H9 (cell line): Measurements from ENCODE around the gene SCFD2. TPM values are rescaled to one million over a fixed set of nuclear protein-coding genes. Genes with fewer than 3 reads are reported as not detected.

Experiments
- DNase-seq: peaks from one replicate; pipeline ENCODE4 v3.0.0-alpha.2; 2017
- H2AFZ ChIP-seq: one replicate; pipeline ENCODE4 v1.6.1; 2013; ENCODE audit warnings: mild to moderate bottlenecking, low read length, control low read depth, moderate library complexity
- H2AK5ac ChIP-seq: 2 replicates; pipeline ENCODE4 v1.6.1; 2013; ENCODE audit warnings: low read length, control low read depth, mixed read lengths; ENCODE audit not compliant: insufficient read length
- H2BK120ac ChIP-seq: one replicate; pipeline ENCODE4 v1.6.1; 2013; ENCODE audit warnings: low read depth, mild to moderate bottlenecking, low read length, control low read depth, inconsistent platforms; ENCODE audit not compliant: poor library complexity, severe bottlenecking
- H2BK12ac ChIP-seq: 2 replicates; pipeline ENCODE4 v1.6.1; 2013; ENCODE audit warnings: low read length, control low read depth, mixed read lengths, low read depth; ENCODE audit not compliant: insufficient read length
- H2BK15ac ChIP-seq: 2 replicates; pipeline ENCODE4 v1.6.1; 2013; ENCODE audit warnings: low read depth, low read length, control low read depth
- H2BK20ac ChIP-seq: one replicate; pipeline ENCODE4 v1.6.1; 2013; ENCODE audit warnings: low read depth, mild to moderate bottlenecking, low read length, control low read depth, inconsistent platforms; ENCODE audit not compliant: poor library complexity, severe bottlenecking
- H2BK5ac ChIP-seq: 2 replicates; pipeline ENCODE4 v1.6.1; 2013; ENCODE audit warnings: low read length, control low read depth, mixed read lengths; ENCODE audit not compliant: insufficient read length
- H3K14ac ChIP-seq: 2 replicates; pipeline ENCODE4 v1.6.1; 2013; ENCODE audit warnings: low read length, control low read depth; ENCODE audit not compliant: insufficient read depth
- H3K18ac ChIP-seq: 2 replicates; pipeline ENCODE4 v1.6.1; 2013; ENCODE audit warnings: low read depth, mild to moderate bottlenecking, mixed read lengths, low read length, control low read depth; ENCODE audit not compliant: insufficient read length
- H3K23ac ChIP-seq: 2 replicates; pipeline ENCODE4 v1.6.1; 2013; ENCODE audit warnings: low read length, control low read depth, mixed read lengths, low read depth; ENCODE audit not compliant: insufficient read length
- H3K23me2 ChIP-seq: 2 replicates; pipeline ENCODE4 v1.6.1; 2013; ENCODE audit warnings: low read depth, mild to moderate bottlenecking, mixed read lengths, low read length, control low read depth; ENCODE audit not compliant: insufficient read length, poor library complexity, severe bottlenecking
- H3K27ac ChIP-seq: 2 replicates; pipeline ENCODE4 v1.5.1; 2013; ENCODE audit warnings: low read length, control low read depth, mixed read lengths, low read depth; ENCODE audit not compliant: insufficient read length
- H3K27me3 ChIP-seq: 2 replicates; pipeline ENCODE4 v1.6.1; 2013; ENCODE audit warnings: low read length, control low read depth, inconsistent platforms; ENCODE audit not compliant: insufficient read depth
- H3K4ac ChIP-seq: 2 replicates; pipeline ENCODE4 v1.6.1; 2013; ENCODE audit warnings: low read depth, mild to moderate bottlenecking, control low read depth, inconsistent platforms, low read length, moderate library complexity
- H3K4me1 ChIP-seq: 2 replicates; pipeline ENCODE4 v1.6.1; 2013; ENCODE audit warnings: low read length, control low read depth, inconsistent platforms; ENCODE audit not compliant: insufficient read depth
- H3K4me2 ChIP-seq: 2 replicates; pipeline ENCODE4 v1.6.1; 2013; ENCODE audit warnings: low read length, control low read depth, mixed read lengths; ENCODE audit not compliant: insufficient read length, insufficient read depth
- H3K56ac ChIP-seq: 2 replicates; pipeline ENCODE4 v1.6.1; 2013; ENCODE audit warnings: low read depth, mild to moderate bottlenecking, mixed read lengths, low read length, control low read depth; ENCODE audit not compliant: insufficient read length
- H3K79me1 ChIP-seq: 2 replicates; pipeline ENCODE4 v1.6.1; 2013; ENCODE audit warnings: low read depth, mild to moderate bottlenecking, moderate library complexity, low read length, control low read depth, inconsistent platforms; ENCODE audit not compliant: insufficient read depth, poor library complexity, severe bottlenecking
- H3K79me2 ChIP-seq: 2 replicates; pipeline ENCODE4 v1.6.1; 2013; ENCODE audit warnings: low read length, control low read depth, inconsistent platforms; ENCODE audit not compliant: insufficient read depth
- H3K9ac ChIP-seq: 2 replicates; pipeline ENCODE4 v1.6.1; 2013; ENCODE audit warnings: low read length, control low read depth, mixed read lengths; ENCODE audit not compliant: insufficient read length; ENCODE audit errors: extremely low read depth
- H3K9me3 ChIP-seq: one replicate; pipeline ENCODE4 v1.6.1; 2013; ENCODE audit warnings: low read depth, low read length, inconsistent platforms; ENCODE audit not compliant: control insufficient read depth
- H3T11ph ChIP-seq: one replicate; pipeline ENCODE4 v1.6.1; 2013; ENCODE audit warnings: mild to moderate bottlenecking, low read length, control low read depth, inconsistent platforms
- H4K20me1 ChIP-seq: one replicate; pipeline ENCODE4 v1.6.1; 2013; ENCODE audit not compliant: control insufficient read depth, insufficient read length, insufficient read depth
- H4K5ac ChIP-seq: 2 replicates; pipeline ENCODE4 v1.6.1; 2013; ENCODE audit warnings: low read depth, mild to moderate bottlenecking, mixed read lengths, low read length, control low read depth; ENCODE audit not compliant: insufficient read length
- H4K8ac ChIP-seq: replicated peaks from 2 replicates; pipeline ENCODE4 v1.6.1; 2013; ENCODE audit warnings: low read length, control low read depth, mixed read lengths, low read depth; ENCODE audit not compliant: insufficient read length
- H4K91ac ChIP-seq: 2 replicates; pipeline ENCODE4 v1.6.1; 2013; ENCODE audit warnings: low read depth, mild to moderate bottlenecking, moderate library complexity, mixed read lengths, low read length, control low read depth; ENCODE audit not compliant: insufficient read length
- H3K27ac Mint-ChIP-seq, 3 experiments: 2 replicates in 2 of 3; 3 replicates in 1 of 3; pipeline ENCODE4 v1.8.0; 2020 to 2021; ENCODE audit warnings: mixed read lengths in 3 of 3, mild to moderate bottlenecking in 1 of 3, moderate library complexity in 1 of 3
- H3K27me3 Mint-ChIP-seq: 2 replicates; pipeline ENCODE4 v1.8.0; 2021; ENCODE audit warnings: low read depth, mild to moderate bottlenecking, moderate library complexity, mixed read lengths
- H3K36me3 Mint-ChIP-seq, 3 experiments: 2 replicates in 2 of 3; 3 replicates in 1 of 3; pipeline ENCODE4 v1.8.0; 2020 to 2021; ENCODE audit warnings: low read depth in 3 of 3, mixed read lengths in 3 of 3; ENCODE audit not compliant: insufficient read depth in 1 of 3
- H3K4me1 Mint-ChIP-seq, 2 experiments: 2 replicates each; pipeline ENCODE4 v1.8.0; 2020; ENCODE audit warnings: mixed read lengths in 2 of 2
- H3K4me3 Mint-ChIP-seq, 2 experiments: 2 replicates in 1 of 2; 3 replicates in 1 of 2; pipeline ENCODE4 v1.8.0; 2020 to 2021; ENCODE audit warnings: mild to moderate bottlenecking in 2 of 2, mixed read lengths in 2 of 2, moderate library complexity in 1 of 2
- H3K9me3 Mint-ChIP-seq, 2 experiments: 2 replicates in 1 of 2; 3 replicates in 1 of 2; pipeline ENCODE4 v1.8.0; 2020; ENCODE audit warnings: mild to moderate bottlenecking in 2 of 2, mixed read lengths in 2 of 2, moderate library complexity in 1 of 2
- WGBS: extraction: QIAGEN DNeasy Blood & Tissue Kit; methylation state at CpG from one replicate; pipeline ENCODE4 v1.1.7; 2013; ENCODE audit warnings: missing lambda C conversion rate, low lambda C conversion rate, mixed read lengths; ENCODE audit not compliant: insufficient read length; ENCODE audit errors: extremely low coverage; 5-methylcytosine and 5-hydroxymethylcytosine counted together
- total RNA-seq: library from RNA; stranded (reverse); gene quantifications from 2 replicates; pipeline ENCODE4 v1.2.1, GENCODE V29; 2021
- TF ChIP-seq, protein P1 (sequence below): fragments of 200-600 bp; sonication (generic); conservative IDR thresholded peaks from 3 replicates; pipeline ENCODE4 v1.8.0; 2021; ENCODE audit warnings: antibody characterized with exemption, mild to moderate bottlenecking

The SCFD2 gene
- total RNA-seq, 1 experiment from 2014 or later, result 10.1 TPM

DNA sequence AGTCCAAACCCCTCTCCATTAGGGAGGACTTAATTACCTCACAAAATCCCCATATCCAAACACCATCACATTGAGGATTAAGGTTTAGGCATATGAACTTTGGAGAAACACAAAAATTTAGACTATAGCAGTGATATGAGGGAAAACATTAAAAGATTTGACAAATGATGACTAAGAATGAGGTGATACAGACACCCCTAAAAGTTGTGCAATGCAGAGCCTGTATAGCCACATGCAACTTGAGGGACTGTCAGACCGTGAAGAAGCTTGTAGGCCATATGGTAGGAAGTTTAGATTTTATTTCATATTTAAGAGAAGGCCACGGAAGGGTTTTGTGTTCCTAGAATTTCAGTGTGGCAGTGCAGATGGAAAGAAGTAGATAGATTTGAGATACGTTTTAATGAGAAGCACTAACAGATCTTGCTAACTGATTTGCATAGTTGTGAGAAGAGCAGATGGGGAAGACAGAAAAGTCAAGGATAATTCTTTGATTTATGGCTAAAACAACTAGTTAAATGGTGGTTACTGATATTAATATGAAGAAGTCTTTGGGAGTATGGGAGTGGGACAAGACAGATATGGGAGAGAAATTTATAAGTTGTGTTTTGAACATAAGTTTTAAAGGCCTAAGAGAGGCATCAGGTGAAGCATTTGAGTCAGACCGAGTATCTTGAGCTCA is 6.1 kb upstream of the SCFD2 start:
- Mint-ChIP-seq H3K9me3 (no peaks in the 10 kb centered on the region; a peak in 1 of 5 replicates), H3K36me3 (no peaks in the 10 kb centered on the region), H3K27ac (no peak overlapping the region), H3K4me3 (no peak overlapping the region), H3K4me1 (peaks cover 4% of the 10 kb centered on the region in 2 experiments; a peak in 3 of 4 replicates), H3K27me3 (peaks cover 79% of the 10 kb centered on the region)
- no peak overlapping the region for H4K8ac ChIP-seq
- no peaks in the 10 kb centered on the region for H3K79me2 ChIP-seq
- no peaks in the 10 kb centered on the region for H3K4me1 ChIP-seq
- no peak overlapping the region for H4K91ac ChIP-seq
- H4K20me1 ChIP-seq, result no peaks in the 10 kb centered on the region
- H2AK5ac ChIP-seq, result no peak overlapping the region
- no peak for DNase-seq
- H3K9me3 ChIP-seq, result no peaks in the 10 kb centered on the region
- WGBS, result no CpG with 5 or more reads among the region's 4 CpGs
- H4K5ac ChIP-seq, result no peak overlapping the region
- H3K14ac ChIP-seq, result no peak overlapping the region
- H3K56ac ChIP-seq, result no peak overlapping the region
- H3K18ac ChIP-seq, result no peak overlapping the region
- no peak overlapping the region for H2BK5ac ChIP-seq
- no peak overlapping the region for H3T11ph ChIP-seq
- H3K79me1 ChIP-seq, result no peaks in the 10 kb centered on the region
- no peak overlapping the region for H2BK120ac ChIP-seq
- no peak overlapping the region for H2AFZ ChIP-seq
- no peaks in the 10 kb centered on the region for H3K23me2 ChIP-seq
- H3K23ac ChIP-seq, result no peak overlapping the region
- H2BK15ac ChIP-seq, result no peak overlapping the region
- no peak overlapping the region for H3K27ac ChIP-seq
- H3K4me2 ChIP-seq, result no peak overlapping the region
- H3K9ac ChIP-seq, result no peak overlapping the region
- H2BK12ac ChIP-seq, result no peak overlapping the region
- no peak overlapping the region for H2BK20ac ChIP-seq
- TF ChIP-seq, protein P1, sequence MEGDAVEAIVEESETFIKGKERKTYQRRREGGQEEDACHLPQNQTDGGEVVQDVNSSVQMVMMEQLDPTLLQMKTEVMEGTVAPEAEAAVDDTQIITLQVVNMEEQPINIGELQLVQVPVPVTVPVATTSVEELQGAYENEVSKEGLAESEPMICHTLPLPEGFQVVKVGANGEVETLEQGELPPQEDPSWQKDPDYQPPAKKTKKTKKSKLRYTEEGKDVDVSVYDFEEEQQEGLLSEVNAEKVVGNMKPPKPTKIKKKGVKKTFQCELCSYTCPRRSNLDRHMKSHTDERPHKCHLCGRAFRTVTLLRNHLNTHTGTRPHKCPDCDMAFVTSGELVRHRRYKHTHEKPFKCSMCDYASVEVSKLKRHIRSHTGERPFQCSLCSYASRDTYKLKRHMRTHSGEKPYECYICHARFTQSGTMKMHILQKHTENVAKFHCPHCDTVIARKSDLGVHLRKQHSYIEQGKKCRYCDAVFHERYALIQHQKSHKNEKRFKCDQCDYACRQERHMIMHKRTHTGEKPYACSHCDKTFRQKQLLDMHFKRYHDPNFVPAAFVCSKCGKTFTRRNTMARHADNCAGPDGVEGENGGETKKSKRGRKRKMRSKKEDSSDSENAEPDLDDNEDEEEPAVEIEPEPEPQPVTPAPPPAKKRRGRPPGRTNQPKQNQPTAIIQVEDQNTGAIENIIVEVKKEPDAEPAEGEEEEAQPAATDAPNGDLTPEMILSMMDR, result no peak
- H3K4ac ChIP-seq, result no peak overlapping the region
- H3K27me3 ChIP-seq, result no peaks in the 10 kb centered on the region; the same call in 1 of the 2 replicates
